NCI-H524 treated with DMSO at 0.1 percent for 48 hours (cell line): ENCODE data around the gene PHLDB2.
A peak's percentile ranks its signal among the peaks of the same experiment; 100 is the strongest.

Experiments
- DNase-seq: peaks from one replicate; lab custom pipeline; 2025; lab: John Stamatoyannopoulos, UW

The PHLDB2 gene

GRCh38 chr3:111926266-111926676 lies 67.2 kb downstream of the PHLDB2 start:
- DNase-seq: peak; percentile 87

GRCh38 chr3:111928613-111929012 lies 69.5 kb downstream of the PHLDB2 start:
- DNase-seq: no peak

GRCh38 chr3:111929484-111929883 lies 70.4 kb downstream of the PHLDB2 start:
- no peak for DNase-seq

- DNase-seq: no peak
These were observed 73.9 kb downstream of the PHLDB2 start for GRCh38 chr3:111932946-111933345.

- no peak for DNase-seq
These were observed 77.3 kb downstream of the PHLDB2 start for GRCh38 chr3:111936191-111936841.

GRCh38 chr3:111936967-111937366 lies 77.9 kb downstream of the PHLDB2 start:
- no peak for DNase-seq

GRCh38 chr3:111937871-111938270 lies 78.8 kb downstream of the PHLDB2 start:
- DNase-seq: no peak

GRCh38 chr3:111939873-111940272 lies 80.8 kb downstream of the PHLDB2 start:
- no peak for DNase-seq

- DNase-seq: no peak
These were observed 84.5 kb downstream of the PHLDB2 start for GRCh38 chr3:111943533-111943932.

GRCh38 chr3:111944372-111944771 lies 85.3 kb downstream of the PHLDB2 start:
- DNase-seq: no peak

- no peak for DNase-seq
These were observed 88.2 kb downstream of the PHLDB2 start for GRCh38 chr3:111947231-111947630.

GRCh38 chr3:111948786-111949185 lies 89.7 kb downstream of the PHLDB2 start:
- no peak for DNase-seq

- no peak for DNase-seq
These were observed 90.6 kb downstream of the PHLDB2 start for GRCh38 chr3:111949712-111950111.

GRCh38 chr3:111951032-111951431 lies 92.0 kb downstream of the PHLDB2 start:
- DNase-seq: no peak

- no peak for DNase-seq
These were observed 93.0 kb downstream of the PHLDB2 start for GRCh38 chr3:111952086-111952485.

GRCh38 chr3:111952866-111953450 lies 93.9 kb downstream of the PHLDB2 start:
- no peak for DNase-seq

GRCh38 chr3:111954228-111954990 lies 95.3 kb downstream of the PHLDB2 start:
- DNase-seq: no peak

- DNase-seq: no peak
These were observed 96.8 kb downstream of the PHLDB2 start for GRCh38 chr3:111955876-111956275.

GRCh38 chr3:111956449-111956848 lies 97.4 kb downstream of the PHLDB2 start:
- DNase-seq: no peak

- DNase-seq: no peak
These were observed 98.1 kb downstream of the PHLDB2 start for GRCh38 chr3:111956995-111957734.

- no peak for DNase-seq
These were observed 102.5 kb downstream of the PHLDB2 start for GRCh38 chr3:111961461-111962164.

- no peak for DNase-seq
These were observed 104.4 kb downstream of the PHLDB2 start for GRCh38 chr3:111963424-111963823.
